Keratinocyte (primary cell): ENCODE data around the gene RET. TPM values are rescaled to one million over a fixed set of nuclear protein-coding genes. Genes with fewer than 3 reads are reported as not detected.

Source experiments
- DNase-seq: peaks from one replicate; pipeline ENCODE4 v3.0.0-alpha.2; 2011; ENCODE audit warnings: low read depth, missing footprints, low spot score
- FAIRE-seq: peaks from 2 replicates; lab custom pipeline; 2011; peaks lifted over from hg19 to GRCh38; lab: Jason Lieb, UNC
- H2AFZ ChIP-seq: 2 replicates; pipeline ENCODE4 v1.6.0; 2012; ENCODE audit warnings: low read length, control low read depth, inconsistent platforms; ENCODE audit not compliant: control insufficient read depth
- H3K27ac ChIP-seq: 2 replicates; pipeline ENCODE4 v1.5.1; 2011; ENCODE audit warnings: low read length; ENCODE audit not compliant: control insufficient read depth, insufficient read depth
- H3K27me3 ChIP-seq: 3 replicates; pipeline ENCODE4 v1.6.0; 2011; ENCODE audit warnings: low read length; ENCODE audit not compliant: control insufficient read depth, insufficient read depth; ENCODE audit errors: extremely low read depth
- H3K36me3 ChIP-seq, 2 experiments: 2 replicates in 1 of 2; 3 replicates in 1 of 2; pipeline ENCODE4 v1.5.1; 2011; ENCODE audit warnings: low read length in 2 of 2, mild to moderate bottlenecking in 1 of 2; ENCODE audit not compliant: control insufficient read depth in 2 of 2, insufficient read depth in 2 of 2; ENCODE audit errors: extremely low read depth in 1 of 2
- H3K4me1 ChIP-seq: 3 replicates; pipeline ENCODE4 v1.5.1; 2011; ENCODE audit warnings: low read length; ENCODE audit not compliant: control insufficient read depth, insufficient read depth; ENCODE audit errors: extremely low read depth
- H3K4me2 ChIP-seq: 3 replicates; pipeline ENCODE4 v1.6.0; 2011; ENCODE audit warnings: low read depth, low read length; ENCODE audit not compliant: control insufficient read depth, insufficient read depth; ENCODE audit errors: extremely low read depth
- H3K4me3 ChIP-seq, 3 experiments: fragments of 200-600 bp in 1 of 3; sonication (generic) in 1 of 3; 2 replicates in 2 of 3; 3 replicates in 1 of 3; pipeline ENCODE4 v1.5.1; 2011 to 2016; ENCODE audit warnings: low read length in 3 of 3, mild to moderate bottlenecking in 3 of 3, control low read depth in 2 of 3, inconsistent platforms in 1 of 3, low read depth in 1 of 3, mixed read lengths in 1 of 3, mixed run types in 1 of 3, moderate library complexity in 1 of 3; ENCODE audit not compliant: control insufficient read depth in 2 of 3, insufficient read depth in 2 of 3; ENCODE audit errors: extremely low read depth in 1 of 3
- H3K79me2 ChIP-seq: 2 replicates; pipeline ENCODE4 v1.6.0; 2012; ENCODE audit warnings: low read length; ENCODE audit not compliant: control insufficient read depth, insufficient read depth
- H3K9ac ChIP-seq: 3 replicates; pipeline ENCODE4 v1.6.0; 2011; ENCODE audit warnings: low read length; ENCODE audit not compliant: control insufficient read depth, insufficient read depth; ENCODE audit errors: extremely low read depth
- H3K9me1 ChIP-seq: 3 replicates; pipeline ENCODE4 v1.6.0; 2011; ENCODE audit warnings: low read length; ENCODE audit not compliant: control insufficient read depth, insufficient read depth; ENCODE audit errors: extremely low read depth
- H3K9me3 ChIP-seq: 2 replicates; pipeline ENCODE4 v1.5.1; 2012; ENCODE audit warnings: low read depth, low read length; ENCODE audit not compliant: control insufficient read depth
- H4K20me1 ChIP-seq: 3 replicates; pipeline ENCODE4 v1.6.0; 2011; ENCODE audit warnings: low read length; ENCODE audit not compliant: control insufficient read depth, insufficient read depth; ENCODE audit errors: extremely low read depth
- EZH2 ChIP-seq: IDR thresholded peaks from one replicate; pipeline ENCODE4 v1.6.1; 2012; ENCODE audit warnings: inconsistent platforms, mild to moderate bottlenecking, low read length, moderate library complexity
- dilution Hi-C: fragments of 300-500 bp; cut with MboI; formaldehyde crosslinking; loops from one replicate; pipeline ENCODE4 v1.7.0; 2020; ENCODE audit warnings: low sequenced_read_pairs; ENCODE audit not compliant: extremely low pct_ligation_motif_present
- polyA plus RNA-seq, 5 experiments: library from polyadenylated mRNA; depleted of rRNA in 3 of 5; stranded (reverse) in 3 of 5; stranded (forward) in 1 of 5; unstranded in 1 of 5; fragments of >200 nt; gene quantifications; 1 replicate in 1 of 5; 2 replicates in 3 of 5; 3 replicates in 1 of 5; pipeline versions ENCODE4 v1.2.1 to v1.2.3, GENCODE V29; 2011 to 2012; ENCODE audit warnings: missing spikeins in 2 of 5, low read depth in 1 of 5, low replicate concordance in 1 of 5
- TF ChIP-seq, protein P1 (sequence below), 3 experiments: IDR thresholded peaks in 1 of 3; conservative IDR thresholded peaks in 1 of 3; optimal IDR thresholded peaks in 1 of 3; 2 replicates in 2 of 3; 3 replicates in 1 of 3; pipeline versions ENCODE3 to v1.5.1; 2011; ENCODE audit warnings: low read length in 3 of 3, mild to moderate bottlenecking in 3 of 3, moderate library complexity in 2 of 3, control low read depth in 1 of 3, inconsistent platforms in 1 of 3; ENCODE audit not compliant: insufficient read depth in 2 of 3; ENCODE audit errors: extremely low read depth in 1 of 3

The RET gene
- polyA plus RNA-seq, 1 donor (not counting 4 experiments of a cell fraction or from before 2014, with no cell fraction given) = 0.21 TPM

DNA sequence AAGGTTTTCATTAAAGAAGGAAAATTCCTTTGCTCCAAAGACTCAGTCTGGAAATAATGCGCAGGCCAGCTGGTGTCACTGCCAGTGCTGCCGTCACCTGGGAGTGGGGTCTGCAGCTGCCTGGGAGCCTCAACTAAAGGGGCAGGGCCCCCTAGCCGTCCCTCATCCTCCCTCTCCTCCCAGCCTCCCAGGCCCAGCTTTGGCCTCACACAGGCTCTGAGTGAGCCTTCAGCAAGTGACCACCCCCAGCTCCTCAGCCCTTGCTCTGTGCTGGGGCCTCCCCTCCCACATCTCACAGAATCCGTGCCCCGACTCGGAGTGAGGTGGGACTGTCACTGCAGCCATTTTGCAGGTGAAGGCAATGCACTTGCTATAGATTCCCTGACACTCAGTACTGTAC is 11.1 kb upstream of the RET start:
- H3K9me1 ChIP-seq = no peaks in the 10 kb centered on the region
- dilution Hi-C loops = no loop called here
- no peak overlapping the region for H3K4me2 ChIP-seq
- no peaks in the 10 kb centered on the region for H3K9me3 ChIP-seq
- H2AFZ ChIP-seq = no peak overlapping the region
- H3K4me3 ChIP-seq = no peak overlapping the region
- no peak for FAIRE-seq
- TF ChIP-seq, protein P1, sequence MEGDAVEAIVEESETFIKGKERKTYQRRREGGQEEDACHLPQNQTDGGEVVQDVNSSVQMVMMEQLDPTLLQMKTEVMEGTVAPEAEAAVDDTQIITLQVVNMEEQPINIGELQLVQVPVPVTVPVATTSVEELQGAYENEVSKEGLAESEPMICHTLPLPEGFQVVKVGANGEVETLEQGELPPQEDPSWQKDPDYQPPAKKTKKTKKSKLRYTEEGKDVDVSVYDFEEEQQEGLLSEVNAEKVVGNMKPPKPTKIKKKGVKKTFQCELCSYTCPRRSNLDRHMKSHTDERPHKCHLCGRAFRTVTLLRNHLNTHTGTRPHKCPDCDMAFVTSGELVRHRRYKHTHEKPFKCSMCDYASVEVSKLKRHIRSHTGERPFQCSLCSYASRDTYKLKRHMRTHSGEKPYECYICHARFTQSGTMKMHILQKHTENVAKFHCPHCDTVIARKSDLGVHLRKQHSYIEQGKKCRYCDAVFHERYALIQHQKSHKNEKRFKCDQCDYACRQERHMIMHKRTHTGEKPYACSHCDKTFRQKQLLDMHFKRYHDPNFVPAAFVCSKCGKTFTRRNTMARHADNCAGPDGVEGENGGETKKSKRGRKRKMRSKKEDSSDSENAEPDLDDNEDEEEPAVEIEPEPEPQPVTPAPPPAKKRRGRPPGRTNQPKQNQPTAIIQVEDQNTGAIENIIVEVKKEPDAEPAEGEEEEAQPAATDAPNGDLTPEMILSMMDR (optimal IDR thresholded peaks at IDR 0.05 in 1 of 3, IDR thresholded peaks at IDR 0.05 in 1 of 3, conservative IDR thresholded peaks at IDR 0.05 in 1 of 3; ENCODE audit: extremely low read depth in 1 of 3, insufficient read depth in 2 of 3, low read length in 3 of 3) = no peak
- no peak for TF ChIP-seq EZH2
- H3K27ac ChIP-seq = no peak overlapping the region
- H3K4me1 ChIP-seq = no peaks in the 10 kb centered on the region
- H3K9ac ChIP-seq = no peak overlapping the region
- H3K36me3 ChIP-seq = no peaks in the 10 kb centered on the region
- H3K79me2 ChIP-seq = no peaks in the 10 kb centered on the region
- DNase-seq = no peak
- H3K27me3 ChIP-seq = peaks cover 8% of the 10 kb centered on the region
- H4K20me1 ChIP-seq = no peaks in the 10 kb centered on the region

DNA sequence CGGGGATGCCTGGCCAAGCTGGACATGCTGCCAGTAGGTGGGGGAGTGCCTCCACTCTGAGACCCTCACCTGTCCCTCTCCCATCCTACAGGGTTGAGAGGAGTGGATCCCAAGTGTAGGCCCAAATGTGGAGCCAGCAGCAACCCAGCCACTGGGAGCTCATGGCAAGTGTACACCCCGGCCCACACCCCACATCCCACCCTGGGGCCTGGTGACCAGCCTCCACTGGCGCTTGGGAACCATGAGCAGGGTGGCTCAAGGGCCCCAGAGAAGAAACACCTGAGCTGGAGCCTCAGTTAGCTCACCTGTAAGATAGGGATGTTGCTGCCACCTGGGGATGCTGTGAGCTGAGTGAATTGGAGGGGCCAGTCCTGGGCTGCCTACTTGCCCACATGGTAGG is 10.4 kb upstream of the RET start:
- H3K79me2 ChIP-seq = no peaks in the 10 kb centered on the region
- no peaks in the 10 kb centered on the region for H3K36me3 ChIP-seq
- H4K20me1 ChIP-seq = no peaks in the 10 kb centered on the region
- H3K27ac ChIP-seq = no peak overlapping the region
- no peaks in the 10 kb centered on the region for H3K4me1 ChIP-seq
- FAIRE-seq (no peak), DNase-seq (no peak)
- peaks cover 8% of the 10 kb centered on the region for H3K27me3 ChIP-seq
- no peak overlapping the region for H3K4me3 ChIP-seq
- TF ChIP-seq EZH2 = no peak
- TF ChIP-seq, protein P1 (optimal IDR thresholded peaks at IDR 0.05 in 1 of 3, IDR thresholded peaks at IDR 0.05 in 1 of 3, conservative IDR thresholded peaks at IDR 0.05 in 1 of 3; ENCODE audit: extremely low read depth in 1 of 3, insufficient read depth in 2 of 3, low read length in 3 of 3) = no peak
- H3K4me2 ChIP-seq = no peak overlapping the region
- H3K9ac ChIP-seq = no peak overlapping the region
- dilution Hi-C loops = no loop called here
- no peaks in the 10 kb centered on the region for H3K9me1 ChIP-seq
- H2AFZ ChIP-seq = no peak overlapping the region
- H3K9me3 ChIP-seq = no peaks in the 10 kb centered on the region
